Transverse colon (tissue), 4 donors: ENCODE data around the gene DDX5. TPM values are rescaled to one million over a fixed set of nuclear protein-coding genes. Genes with fewer than 3 reads are reported as not detected.

Source experiments
- DNase-seq: peaks from one replicate; pipeline ENCODE4 v3.0.0-alpha.2; 2019
- H3K27ac ChIP-seq, 4 donors: fragments of 200-600 bp; sonication (generic); 2 replicates each; pipeline ENCODE4 v1.5.1; 2016 to 2018; ENCODE audit warnings: inconsistent platforms in 4 of 4
- H3K27me3 ChIP-seq: fragments of 200-600 bp; sonication (generic); 2 replicates; pipeline ENCODE4 v1.5.1; 2017; ENCODE audit warnings: inconsistent platforms
- H3K36me3 ChIP-seq, 4 donors: fragments of 200-600 bp; sonication (generic); 2 replicates each; pipeline ENCODE4 v1.5.1; 2017 to 2019; ENCODE audit warnings: inconsistent platforms in 4 of 4
- H3K4me1 ChIP-seq, 4 donors: fragments of 200-600 bp; sonication (generic); 2 replicates each; pipeline ENCODE4 v1.5.1; 2017 to 2020; ENCODE audit warnings: inconsistent platforms in 4 of 4
- H3K4me3 ChIP-seq, 4 donors: fragments of 200-600 bp; sonication (generic); 1 replicate in 1 of 4; 2 replicates in 3 of 4; pipeline versions ENCODE4 v1.5.1 to v1.6.1; 2017 to 2019; ENCODE audit warnings: inconsistent platforms in 4 of 4
- H3K9me3 ChIP-seq, 2 donors: fragments of 200-600 bp; sonication (generic); 2 replicates each; pipeline ENCODE4 v1.5.1; 2017 to 2019; ENCODE audit warnings: inconsistent platforms in 2 of 2
- EP300 ChIP-seq: sonication (generic); formaldehyde crosslinking; IDR thresholded peaks from one replicate; pipeline ENCODE4 v1.6.1; 2017; ENCODE audit warnings: antibody characterized with exemption, low read depth
- POLR2A ChIP-seq: fragments of 450-650 bp; IDR thresholded peaks from one replicate; pipeline ENCODE4 v1.6.1; 2016; ENCODE audit warnings: antibody characterized with exemption, mild to moderate bottlenecking, moderate library complexity
- POLR2AphosphoS5 ChIP-seq, 3 donors: sonication (generic); formaldehyde crosslinking; IDR thresholded peaks; one replicate each; pipeline ENCODE4 v1.6.1; 2016; ENCODE audit warnings: antibody characterized with exemption in 3 of 3
- WGBS, 2 donors: methylation state at CpG; one replicate each; pipeline ENCODE4 v1.1.5; 2018; ENCODE audit warnings: low coverage in 1 of 2; 5-methylcytosine and 5-hydroxymethylcytosine counted together
- in situ Hi-C, 4 donors: fragments of 200-750 bp; cut with MboI; loops; one replicate each; pipeline versions ENCODE4 v1.15.0 to v1.15.1; 2017; ENCODE audit warnings: low sequenced_read_pairs in 3 of 4, low pct_ligation_motif_present in 1 of 4, low pct_unique_long_range_greater_than_20kb in 1 of 4
- intact Hi-C: fragments of 100-400 bp; cut with DNase I; formaldehyde crosslinking; loops from one replicate; pipeline ENCODE4 v1.15.1; 2023; ENCODE audit warnings: low total_unique reads
- small RNA-seq, 4 donors: library from RNA; depleted of rRNA; stranded (forward); fragments of <200 nt; gene quantifications; one replicate each; pipeline ENCODE3, GENCODE V24; 2016
- total RNA-seq, 4 donors: library from RNA; depleted of rRNA; stranded (reverse); fragments of >200 nt; gene quantifications; one replicate each; pipeline ENCODE4 v1.1.0, GENCODE V29; 2016
- TF ChIP-seq, protein P1 (sequence below), 5 experiments: fragments of 200-600 bp in 3 of 5; fragments of 450-650 bp in 2 of 5; sonication (generic) in 3 of 5; IDR thresholded peaks; 1 replicate in 2 of 5; 2 replicates in 3 of 5; pipeline ENCODE4 v1.5.1; 2016 to 2017; ENCODE audit warnings: antibody characterized with exemption in 5 of 5, inconsistent platforms in 3 of 5, mild to moderate bottlenecking in 2 of 5, moderate library complexity in 1 of 5

The DDX5 gene
- total RNA-seq, 4 donors from 2014 or later = 451 to 1,221 (median 694) TPM

DNA sequence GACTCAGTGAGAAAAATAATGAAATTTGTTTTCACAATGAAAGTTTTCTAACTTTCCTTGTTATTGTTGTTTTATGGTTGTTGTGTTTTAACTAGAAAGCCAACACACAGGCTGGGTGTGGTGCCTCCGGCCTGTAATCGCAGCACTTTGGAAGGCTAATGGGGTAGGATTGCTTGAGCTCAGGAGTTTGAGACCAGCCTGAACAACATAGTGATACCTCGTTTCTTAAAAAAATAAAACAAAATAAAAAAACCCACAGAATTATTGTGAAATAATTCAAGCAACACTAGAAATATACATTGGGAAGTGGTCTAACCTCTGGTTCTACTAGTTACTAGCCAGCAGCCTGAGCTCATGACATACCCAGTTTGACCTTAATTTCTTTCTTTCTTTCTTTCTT, 56.5 kb downstream of the DDX5 start:
- H3K27ac ChIP-seq = peak overlapping the region; percentile 55 to 76 (median 62)
- no peak for DNase-seq
- H3K36me3 ChIP-seq = no peaks in the 10 kb centered on the region
- H3K27me3 ChIP-seq = no peaks in the 10 kb centered on the region
- TF ChIP-seq POLR2A (no peak), POLR2AphosphoS5 (IDR thresholded peaks at IDR 0.05) (no peak), EP300 (no peak)
- TF ChIP-seq, protein P1, sequence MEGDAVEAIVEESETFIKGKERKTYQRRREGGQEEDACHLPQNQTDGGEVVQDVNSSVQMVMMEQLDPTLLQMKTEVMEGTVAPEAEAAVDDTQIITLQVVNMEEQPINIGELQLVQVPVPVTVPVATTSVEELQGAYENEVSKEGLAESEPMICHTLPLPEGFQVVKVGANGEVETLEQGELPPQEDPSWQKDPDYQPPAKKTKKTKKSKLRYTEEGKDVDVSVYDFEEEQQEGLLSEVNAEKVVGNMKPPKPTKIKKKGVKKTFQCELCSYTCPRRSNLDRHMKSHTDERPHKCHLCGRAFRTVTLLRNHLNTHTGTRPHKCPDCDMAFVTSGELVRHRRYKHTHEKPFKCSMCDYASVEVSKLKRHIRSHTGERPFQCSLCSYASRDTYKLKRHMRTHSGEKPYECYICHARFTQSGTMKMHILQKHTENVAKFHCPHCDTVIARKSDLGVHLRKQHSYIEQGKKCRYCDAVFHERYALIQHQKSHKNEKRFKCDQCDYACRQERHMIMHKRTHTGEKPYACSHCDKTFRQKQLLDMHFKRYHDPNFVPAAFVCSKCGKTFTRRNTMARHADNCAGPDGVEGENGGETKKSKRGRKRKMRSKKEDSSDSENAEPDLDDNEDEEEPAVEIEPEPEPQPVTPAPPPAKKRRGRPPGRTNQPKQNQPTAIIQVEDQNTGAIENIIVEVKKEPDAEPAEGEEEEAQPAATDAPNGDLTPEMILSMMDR (IDR thresholded peaks at IDR 0.05) = no peak
- intact Hi-C loops = no loop called here
- in situ Hi-C loops = no loop called here
- no peaks in the 10 kb centered on the region for H3K9me3 ChIP-seq
- peaks cover 0 to 12% (median 0%) of the 10 kb centered on the region in 4 donors for H3K4me1 ChIP-seq
- 48 to 54% methylated on average over 3 of the region's 3 CpGs for WGBS, 2 donors
- H3K4me3 ChIP-seq = peak overlapping the region in 1 of 4 donors; percentile 11

DNA sequence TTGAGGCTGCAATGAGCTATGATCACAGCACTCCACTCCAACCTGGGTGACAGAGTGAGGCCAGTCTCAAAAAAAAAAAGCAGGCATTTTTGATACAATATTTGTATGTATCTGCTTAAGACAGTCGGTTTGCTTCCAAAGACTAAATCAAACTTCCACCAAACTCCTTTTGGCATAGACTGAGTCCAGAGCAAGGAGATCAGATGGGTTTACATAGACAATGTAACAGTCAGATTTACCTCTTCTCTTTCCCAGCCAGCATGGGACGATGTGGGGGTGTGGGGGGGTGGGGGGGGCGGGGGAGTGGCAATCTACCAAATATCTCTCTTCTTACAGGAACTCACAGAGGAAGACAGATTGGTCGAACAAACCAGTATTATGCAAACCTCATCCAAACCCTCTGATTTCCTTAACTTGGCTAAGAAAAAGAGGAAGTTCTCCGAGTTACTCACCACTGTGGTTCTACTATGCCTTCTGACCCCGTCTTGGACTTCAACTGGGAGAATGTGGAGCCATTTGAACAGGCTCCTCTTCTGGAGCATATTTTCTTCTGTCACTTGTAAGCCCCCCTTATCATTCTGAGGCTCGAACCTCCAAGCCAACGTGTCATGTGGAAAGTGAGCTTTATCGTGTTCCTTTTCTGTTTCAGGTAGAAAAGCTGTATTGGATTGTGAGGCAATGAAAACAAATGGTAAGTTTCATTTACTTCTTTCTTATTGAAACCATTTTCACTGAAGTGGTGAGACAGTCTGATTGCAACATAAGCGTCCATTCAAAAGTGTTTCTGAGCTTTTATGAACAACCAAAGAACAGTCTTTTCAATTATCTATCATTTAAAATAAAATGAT, 57.2 kb downstream of the DDX5 start, which contains the start of gene MILR1:
MILR1 (plus strand) TSS at position 451 of the 848 bp plus-strand sequence; CDS start at position 505, 54 bp downstream.
- Histone ChIP-seq H3K4me1 (peaks cover 0 to 12% (median 0%) of the 10 kb centered on the region in 4 donors), H3K27ac (peak within 1 kb of the TSS; percentile 55 to 76 (median 62)), H3K36me3 (no peaks in the 10 kb centered on the region), H3K4me3 (peak within 1 kb of the TSS in 1 of 4 donors; percentile 11), H3K9me3 (no peaks in the 10 kb centered on the region), H3K27me3 (no peaks in the 10 kb centered on the region)
- peak; percentile 24 for DNase-seq
- TF ChIP-seq POLR2AphosphoS5 (IDR thresholded peaks at IDR 0.05) (peak in 1 of 3 donors; percentile 31), POLR2A (no peak)
- WGBS, 2 donors = 36 to 40% methylated on average over 8 to 10 of the region's 10 CpGs
- in situ Hi-C loops (no loop called here), intact Hi-C loops (no loop called here)

Small RNA genes within 50 kb of the gene (small RNA-seq; reads per million reads assigned to genes)
- 0 reads per million in 4 donors for gene ATP5MFP4

Other genes with a start within 250 kb of the DDX5 start
- gene TEX2, start 243.0 kb downstream of the DDX5 start, total RNA-seq = 100 to 1,000 TPM in 1 of 4 donors, 10 to 100 TPM in 3; 12.3 to 137 (median 30.3) TPM
- gene PECAM1, start 115.4 kb downstream of the DDX5 start, total RNA-seq = 10 to 100 TPM; 17.7 to 32.1 (median 18.7) TPM
- 1 to 10 TPM in 2 of 4 donors, not detected in 2; 1.4 to 2.3 TPM for gene MILR1, start 57.2 kb downstream of the DDX5 start, total RNA-seq
- 10 to 100 TPM in 1 of 4 donors, 1 to 10 TPM in 3; 4.8 to 10.8 (median 6.3) TPM for gene POLG2, start 9.2 kb downstream of the DDX5 start, total RNA-seq
- gene CEP95, start 688 bp upstream of the DDX5 start, total RNA-seq = 10 to 100 TPM; 33.8 to 82.9 (median 46.1) TPM
- gene SMURF2, start 156.0 kb upstream of the DDX5 start, total RNA-seq = 10 to 100 TPM in 3 of 4 donors, 1 to 10 TPM in 1; 5.0 to 27.0 (median 14.0) TPM